GM19351 (cell line): Measurements from ENCODE around the gene CACNG7.
"Not testable (repeated sequence)": the region's sequence is repeated elsewhere in the genome, so short reads cannot be mapped to it uniquely, and the experiment has no call there.

ENCODE experiments used
- ATAC-seq: cut with Tn5 transposase; IDR thresholded peaks from one replicate; pipeline ENCODE4 v1.9.1; 2021; ENCODE audit warnings: mild to moderate bottlenecking, moderate library complexity; ENCODE audit not compliant: unreplicated experiment

The CACNG7 gene

DNA sequence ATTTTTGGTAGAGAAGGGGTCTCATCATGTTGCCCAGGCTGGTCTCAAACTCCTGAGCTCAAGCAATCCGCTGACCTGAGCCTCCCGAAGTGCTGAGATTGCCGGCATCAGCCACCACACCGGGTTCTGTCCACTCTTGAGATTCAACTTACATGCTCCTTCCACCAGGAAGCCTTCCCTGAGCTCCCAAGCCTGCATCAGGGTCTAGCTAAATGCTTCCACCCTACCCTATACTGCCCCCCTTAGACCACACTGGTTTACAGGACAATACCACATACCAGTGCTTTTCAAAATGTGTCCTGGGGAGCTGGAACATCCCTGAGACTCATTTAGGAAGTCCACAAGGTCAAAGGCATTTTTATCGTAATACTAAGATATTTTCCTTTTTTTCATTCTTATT is 38.5 kb downstream of the CACNG7 start:
- ATAC-seq: no peak

DNA sequence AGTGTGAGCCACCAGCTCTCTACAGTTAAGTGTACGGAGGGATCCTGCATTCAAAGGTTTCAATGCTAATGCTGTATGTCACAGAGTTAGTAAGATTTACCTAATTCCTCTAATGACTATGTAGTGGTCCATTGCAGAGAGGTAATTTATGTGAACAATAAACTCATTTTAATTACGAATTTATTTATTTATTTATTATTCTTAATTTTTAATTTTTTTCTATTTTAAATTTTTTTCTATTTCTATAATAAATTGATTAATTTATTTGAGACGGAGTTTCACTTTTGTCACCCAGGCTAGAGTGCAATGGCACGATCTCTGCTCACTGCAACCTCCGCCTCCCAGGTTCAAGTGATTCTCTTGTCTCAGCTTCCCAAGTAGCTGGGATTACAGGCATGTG is 39.5 kb downstream of the CACNG7 start:
- ATAC-seq: not testable (repeated sequence)

DNA sequence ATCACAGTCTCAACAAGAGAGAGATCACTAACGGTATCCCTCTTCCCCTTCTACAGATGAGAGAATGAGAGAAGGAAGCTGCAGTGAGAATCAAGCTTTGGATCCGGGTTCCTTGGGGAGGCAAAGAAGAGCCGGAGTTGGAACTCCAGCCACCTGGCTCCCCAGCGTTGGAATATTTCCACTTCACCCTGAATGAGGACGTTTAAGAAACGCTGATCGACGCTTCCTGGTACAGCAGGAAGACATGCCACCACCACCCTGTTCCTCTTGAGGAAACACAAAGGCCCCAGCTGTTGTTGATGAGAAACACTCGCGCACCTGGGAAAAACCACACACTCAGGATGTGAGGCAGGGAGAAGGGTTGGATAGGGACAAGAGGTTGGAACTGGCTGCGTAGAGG is 42.4 kb downstream of the CACNG7 start:
- ATAC-seq: no peak

DNA sequence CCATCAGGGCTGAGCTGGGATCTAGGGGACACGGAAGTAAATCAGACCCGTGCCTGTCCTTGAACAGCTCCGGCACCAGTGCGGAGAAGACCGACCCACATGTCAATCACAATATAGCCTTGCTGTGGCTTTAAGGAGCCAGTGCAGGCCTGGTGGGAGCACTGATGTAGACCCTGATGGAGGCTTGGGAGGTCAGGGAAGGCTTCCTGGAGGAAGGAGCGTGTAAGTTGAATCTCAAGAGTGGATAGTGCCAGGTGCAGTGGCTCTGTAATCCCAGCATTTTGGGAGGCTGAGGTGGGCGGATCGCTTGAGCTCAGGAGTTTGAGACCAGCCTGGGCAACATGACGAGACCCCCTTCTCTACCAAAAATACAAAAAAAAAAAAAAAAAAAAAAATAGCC is 42.9 kb downstream of the CACNG7 start:
- no peak for ATAC-seq

DNA sequence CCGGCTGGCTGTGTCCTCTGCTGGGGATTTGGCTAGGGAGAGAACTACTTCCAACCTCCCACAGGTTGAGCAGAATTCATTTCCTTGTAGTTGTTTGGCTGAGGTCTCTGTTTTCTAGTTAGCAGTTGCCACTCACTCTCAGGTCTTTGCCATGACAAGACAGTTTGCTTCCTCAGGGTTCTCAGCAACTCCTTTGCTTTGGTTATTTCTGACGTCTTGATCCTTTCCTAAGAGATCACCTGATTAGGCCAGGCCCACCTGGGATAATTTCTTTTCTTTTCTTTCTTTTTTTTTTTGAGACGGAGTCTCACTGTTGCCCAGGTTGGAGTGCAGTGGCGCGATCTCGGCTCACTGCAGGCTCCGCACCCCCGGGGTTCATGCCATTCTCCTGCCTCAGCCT is 44.3 kb downstream of the CACNG7 start:
- ATAC-seq: no peak

DNA sequence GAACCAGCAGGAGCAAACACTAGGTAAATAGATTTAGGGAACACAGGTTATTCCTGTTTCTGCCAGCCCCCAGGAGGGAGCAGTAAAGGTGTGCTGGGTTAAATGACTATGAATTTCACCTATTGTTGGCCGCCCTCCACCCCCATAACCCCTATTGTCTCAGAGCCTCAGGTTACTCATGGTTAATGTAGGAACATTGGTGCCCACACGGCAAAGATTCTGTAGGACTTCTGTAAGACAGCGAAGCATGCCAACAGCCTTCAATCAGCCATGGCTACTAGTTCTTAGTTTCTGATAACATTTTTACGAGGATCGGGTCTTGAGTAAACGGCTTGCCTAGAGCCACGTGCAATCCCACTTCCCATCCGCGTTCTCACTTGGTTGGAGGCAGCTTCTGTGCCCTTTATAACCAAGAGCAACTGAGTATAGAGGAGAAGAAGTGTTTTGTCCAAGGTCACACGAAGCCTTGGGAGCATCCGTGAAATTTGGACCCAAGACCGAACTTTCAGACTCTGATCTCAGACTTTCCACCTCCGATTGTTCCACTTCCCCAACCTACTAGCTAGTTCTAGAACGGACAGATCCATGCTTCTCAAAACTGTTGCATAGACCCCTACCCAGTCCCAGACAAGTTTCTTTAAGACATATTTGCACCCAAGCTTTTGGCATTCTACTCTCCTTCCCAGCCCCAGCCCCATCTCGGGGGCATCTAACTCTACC is 48.5 kb downstream of the CACNG7 start:
- no peak for ATAC-seq

DNA sequence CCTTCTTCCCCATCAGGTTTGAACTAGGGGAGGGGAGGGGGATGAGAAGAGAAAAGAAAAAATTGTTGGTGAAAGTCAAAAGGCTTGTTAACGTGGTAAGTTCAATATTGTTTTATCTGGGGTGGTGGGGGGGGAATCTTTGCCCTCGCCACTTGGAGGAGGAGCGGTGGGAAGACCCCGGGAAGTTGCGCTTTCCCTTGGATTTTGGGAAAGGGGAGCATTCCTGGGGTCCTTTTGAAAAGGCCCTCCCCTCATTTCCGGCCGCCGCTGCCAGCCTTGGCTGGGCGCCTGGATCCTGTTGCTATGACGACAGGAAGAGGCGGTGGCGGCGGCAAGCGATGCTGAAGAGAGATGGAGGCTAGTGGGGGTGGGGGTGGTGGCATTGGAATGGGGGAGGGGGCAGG is 49.1 kb downstream of the CACNG7 start:
- ATAC-seq: no peak

DNA sequence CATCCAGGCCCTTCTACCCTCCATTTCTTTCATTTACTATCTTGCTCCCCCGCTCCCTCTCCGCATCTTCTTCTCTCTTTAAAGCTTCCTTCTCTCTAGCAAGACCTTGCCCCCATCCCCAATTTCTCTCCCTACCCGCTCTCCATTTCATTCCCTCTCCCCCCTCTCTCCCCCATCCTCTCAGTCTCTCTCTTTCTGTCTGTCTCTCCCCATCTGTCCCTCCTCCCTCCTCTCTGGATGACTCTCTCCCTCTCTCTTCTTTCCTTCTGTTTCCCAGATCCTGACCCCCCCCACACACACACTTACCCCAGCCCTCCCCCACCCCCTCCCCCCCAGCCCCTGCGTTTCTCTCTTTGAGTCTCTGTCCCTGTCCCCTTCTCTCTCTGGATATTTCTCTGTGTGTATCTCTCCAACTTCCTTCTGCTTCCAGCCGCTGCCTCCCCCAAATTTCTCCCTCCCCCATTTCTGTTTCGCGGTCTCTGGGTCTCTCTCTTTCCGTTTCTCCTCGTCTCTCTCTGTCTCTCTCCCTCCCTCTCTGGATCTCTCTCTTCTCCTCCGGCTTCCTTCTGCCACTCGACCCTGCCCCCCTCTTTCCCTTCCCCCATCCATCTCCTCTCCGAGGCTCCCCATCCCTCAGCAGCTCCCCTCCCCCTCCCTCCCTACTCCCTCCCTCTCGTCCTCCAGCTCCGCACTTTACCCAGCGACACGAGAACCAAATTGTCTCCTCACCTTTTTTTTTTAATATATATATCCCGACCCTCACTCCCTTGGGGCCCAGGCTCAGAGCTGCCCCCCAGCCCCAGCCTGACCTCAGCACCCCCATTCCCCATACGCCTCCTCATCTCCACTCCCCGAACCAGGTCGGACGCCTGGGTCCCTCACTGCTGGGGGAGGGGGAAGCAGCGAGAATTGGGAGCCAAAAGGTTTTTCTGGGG is 50.0 kb downstream of the CACNG7 start:
- ATAC-seq: no peak

DNA sequence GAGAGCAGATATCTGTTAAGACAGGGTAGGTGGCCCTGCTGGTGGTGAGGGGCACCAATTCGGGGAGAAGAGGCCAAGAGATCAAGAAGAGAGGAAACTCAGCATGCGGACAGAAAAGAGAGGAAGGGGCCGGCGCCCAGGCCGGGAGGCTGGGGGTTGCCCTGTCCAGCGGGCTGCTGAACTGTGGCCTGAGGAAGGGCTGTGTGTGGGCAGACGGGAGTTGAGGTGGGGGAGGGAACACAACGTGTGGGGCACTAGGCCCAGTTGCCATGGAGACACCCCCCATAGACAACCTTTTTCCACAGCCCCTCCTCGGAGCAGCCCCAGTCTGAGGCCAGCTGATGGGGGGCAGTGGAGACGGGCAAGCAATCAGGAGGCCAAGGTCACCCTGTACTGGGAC is 51.1 kb downstream of the CACNG7 start:
- ATAC-seq: no peak

DNA sequence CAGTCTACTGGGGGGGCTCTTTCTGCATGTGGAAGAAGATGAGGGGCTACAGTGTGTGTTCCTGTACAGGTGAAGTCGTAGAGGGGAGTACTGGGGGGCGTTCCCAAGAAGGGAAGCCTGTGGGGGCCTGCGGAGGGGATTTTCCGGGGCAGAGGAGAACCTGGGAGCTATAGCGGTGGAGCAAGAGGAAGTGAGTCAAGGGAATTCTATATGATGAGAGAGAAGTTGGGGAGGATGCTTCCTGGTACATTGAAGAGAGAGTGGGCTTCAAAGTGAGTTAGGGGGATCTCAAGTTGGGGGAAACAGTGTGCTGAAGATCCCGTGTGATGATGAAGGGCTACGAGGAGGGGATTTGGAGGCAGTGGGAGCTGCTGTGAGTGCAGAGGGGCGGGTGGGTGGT is 51.8 kb downstream of the CACNG7 start:
- ATAC-seq: no peak

DNA sequence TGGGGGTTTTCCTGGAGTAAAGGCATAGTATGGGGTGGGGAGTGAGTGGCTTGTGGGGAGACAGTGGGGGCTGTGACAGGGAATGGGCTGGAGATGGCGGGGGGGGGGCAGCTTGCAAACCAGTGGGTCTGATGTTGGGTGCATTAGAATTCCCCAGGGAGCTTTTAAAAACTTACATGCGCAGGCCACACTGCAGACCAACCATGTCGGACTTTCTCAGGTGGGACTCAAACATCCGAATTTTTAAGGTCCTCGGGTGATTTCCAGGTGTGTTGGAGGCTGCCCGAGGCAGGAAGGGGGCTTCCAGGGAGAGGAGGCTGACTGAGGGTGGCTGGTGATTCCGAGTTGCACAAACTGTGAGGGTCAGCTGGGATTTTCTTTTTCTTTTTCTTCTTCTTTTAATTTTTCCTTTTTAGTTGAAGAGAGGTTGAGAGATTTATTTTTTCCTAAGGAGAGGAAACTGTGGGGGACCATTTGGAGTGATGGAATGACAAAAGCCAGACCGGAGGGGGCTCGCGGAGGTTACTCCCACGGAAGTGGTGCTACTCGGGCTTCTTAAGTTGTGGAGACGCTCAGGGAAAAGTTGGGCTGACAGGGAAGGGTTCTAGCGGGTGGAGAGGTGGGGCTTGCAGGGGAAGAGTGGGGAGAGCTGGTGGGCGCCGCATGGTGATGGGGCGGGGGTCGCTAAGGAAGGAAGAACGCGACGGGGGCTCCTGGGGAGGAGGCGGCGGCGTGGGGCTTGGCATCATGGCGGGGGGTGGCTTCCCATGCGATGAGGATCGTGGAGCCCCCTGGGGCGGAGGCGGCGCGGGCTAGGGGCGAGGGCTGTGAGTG is 52.7 kb downstream of the CACNG7 start:
- ATAC-seq: no peak

DNA sequence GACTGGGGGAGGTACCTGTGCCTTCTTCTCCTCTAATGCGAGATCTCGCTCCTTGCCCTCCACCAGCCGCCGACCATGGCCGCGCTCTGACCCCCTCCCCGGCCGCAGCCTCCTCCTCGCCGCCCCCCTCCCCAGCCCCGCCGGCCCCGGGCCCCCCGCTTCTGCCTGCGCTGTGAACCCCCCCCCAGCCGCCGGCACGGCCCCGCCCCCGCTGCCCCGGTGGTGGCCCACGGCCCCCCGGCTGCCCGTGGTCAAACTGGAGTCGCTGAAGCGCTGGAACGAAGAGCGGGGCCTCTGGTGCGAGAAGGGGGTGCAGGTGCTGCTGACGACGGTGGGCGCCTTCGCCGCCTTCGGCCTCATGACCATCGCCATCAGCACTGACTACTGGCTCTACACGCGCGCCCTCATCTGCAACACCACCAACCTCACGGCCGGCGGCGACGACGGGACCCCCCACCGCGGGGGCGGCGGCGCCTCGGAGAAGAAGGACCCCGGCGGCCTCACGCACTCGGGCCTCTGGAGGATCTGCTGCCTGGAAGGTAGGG is 53.9 kb downstream of the CACNG7 start, which contains the start of gene CACNG8:
TSS of gene CACNG8 (plus strand) at position 51 of the 545 bp plus-strand sequence.
- no peak for ATAC-seq

DNA sequence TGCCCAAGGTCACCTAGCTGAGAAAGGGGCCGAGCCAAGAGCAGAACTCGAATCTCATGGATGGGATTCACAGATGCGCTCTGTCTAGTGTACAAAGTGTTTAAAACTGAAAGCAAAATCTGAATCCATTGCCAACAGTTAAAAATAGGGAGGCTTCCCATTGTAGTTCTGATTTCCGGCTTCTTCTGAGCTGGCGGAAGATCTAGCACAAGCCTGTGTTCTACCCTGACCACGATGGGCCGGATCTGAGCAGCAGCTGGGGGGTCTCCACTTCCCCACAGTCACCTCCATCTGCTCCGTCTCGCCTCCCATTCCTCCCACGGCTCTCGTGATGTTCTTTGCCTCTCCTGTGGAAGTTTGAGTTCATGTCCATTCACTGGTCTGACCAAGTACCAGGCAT is 56.0 kb downstream of the CACNG7 start:
- no peak for ATAC-seq

DNA sequence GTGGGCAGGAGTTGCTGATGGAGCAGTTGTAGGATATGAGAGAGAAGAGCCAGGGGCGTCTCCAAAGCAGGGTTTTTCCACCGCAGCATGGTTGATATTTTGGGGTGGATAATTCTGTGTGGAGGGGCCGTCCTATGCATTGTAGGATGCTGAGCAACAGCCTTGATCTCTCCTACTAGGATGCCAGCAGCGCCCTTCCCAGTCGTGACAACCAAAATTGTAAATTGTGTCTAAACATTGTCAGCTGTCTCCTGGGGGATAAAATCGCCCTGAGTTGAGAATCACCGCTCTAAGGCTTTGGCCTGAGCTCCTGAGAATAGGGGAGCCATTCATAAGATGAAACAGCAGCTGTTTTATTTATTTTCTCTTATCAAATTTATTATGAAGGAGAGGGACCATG is 57.9 kb downstream of the CACNG7 start:
- no peak for ATAC-seq

DNA sequence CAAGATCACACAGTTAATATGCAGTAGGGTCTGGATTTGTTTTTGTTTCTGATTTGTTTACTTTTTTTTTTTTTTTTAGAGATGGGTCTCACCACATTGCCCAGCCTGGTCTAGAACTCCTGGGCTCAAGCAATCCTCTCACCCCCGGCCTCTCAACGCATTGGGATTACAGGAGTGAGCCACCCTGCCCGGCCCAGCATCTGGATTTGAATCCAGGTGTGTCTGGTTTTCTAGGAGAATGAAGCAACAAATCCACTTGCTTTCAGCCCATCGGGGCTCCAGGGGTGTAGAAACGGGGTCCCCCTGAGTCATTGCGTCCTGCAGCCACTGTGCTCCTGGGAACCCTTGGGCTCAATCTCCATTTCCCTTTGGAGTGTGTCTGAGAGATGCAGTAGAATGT is 60.3 kb downstream of the CACNG7 start:
- no peak for ATAC-seq

DNA sequence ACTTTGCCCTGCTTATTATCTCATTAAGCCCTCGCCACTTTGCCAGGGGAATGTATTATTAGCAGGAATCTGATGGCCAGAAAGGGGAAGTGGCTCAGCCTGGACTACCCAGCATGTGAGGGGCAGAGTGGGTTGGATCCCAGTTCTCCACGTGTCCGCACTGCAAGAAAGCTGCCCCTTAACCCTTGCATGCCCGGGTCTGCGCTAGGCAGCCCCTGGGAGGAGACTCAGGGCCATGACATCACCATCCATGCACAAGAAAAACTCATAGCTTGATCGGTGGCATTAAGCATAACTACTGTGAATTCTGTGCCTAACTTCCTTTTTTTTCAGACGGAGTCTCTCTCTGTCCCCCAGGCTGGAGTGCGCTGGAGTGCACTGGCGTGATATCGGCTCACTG is 62.6 kb downstream of the CACNG7 start:
- ATAC-seq: no peak

DNA sequence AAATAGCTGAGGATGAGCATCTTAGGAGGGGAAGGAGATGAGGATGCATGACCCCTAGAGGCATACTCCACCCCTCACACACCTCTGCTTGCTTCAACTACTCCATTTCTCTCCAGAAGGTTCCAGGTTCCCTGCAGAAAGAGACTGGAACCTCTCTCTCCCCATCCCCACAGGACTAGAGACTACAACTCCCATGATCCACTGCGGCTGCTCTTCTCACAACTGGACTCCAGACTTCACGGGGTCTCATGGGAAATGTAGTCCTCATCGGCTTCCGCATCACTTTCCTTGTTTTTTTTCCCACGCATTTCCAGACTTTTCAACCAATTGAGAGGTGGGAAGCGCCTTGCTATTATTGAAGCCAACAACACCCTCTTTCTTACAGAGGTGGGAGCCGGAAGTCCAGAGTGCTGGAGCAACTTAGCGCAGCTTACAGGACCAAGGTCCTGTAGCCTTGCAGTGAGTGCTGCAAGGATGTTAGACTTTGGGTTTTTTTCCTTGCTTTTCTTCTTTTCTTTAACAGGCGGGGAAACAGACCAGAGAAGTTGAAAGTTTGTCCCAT is 68.4 kb downstream of the CACNG7 start:
- ATAC-seq: no peak

DNA sequence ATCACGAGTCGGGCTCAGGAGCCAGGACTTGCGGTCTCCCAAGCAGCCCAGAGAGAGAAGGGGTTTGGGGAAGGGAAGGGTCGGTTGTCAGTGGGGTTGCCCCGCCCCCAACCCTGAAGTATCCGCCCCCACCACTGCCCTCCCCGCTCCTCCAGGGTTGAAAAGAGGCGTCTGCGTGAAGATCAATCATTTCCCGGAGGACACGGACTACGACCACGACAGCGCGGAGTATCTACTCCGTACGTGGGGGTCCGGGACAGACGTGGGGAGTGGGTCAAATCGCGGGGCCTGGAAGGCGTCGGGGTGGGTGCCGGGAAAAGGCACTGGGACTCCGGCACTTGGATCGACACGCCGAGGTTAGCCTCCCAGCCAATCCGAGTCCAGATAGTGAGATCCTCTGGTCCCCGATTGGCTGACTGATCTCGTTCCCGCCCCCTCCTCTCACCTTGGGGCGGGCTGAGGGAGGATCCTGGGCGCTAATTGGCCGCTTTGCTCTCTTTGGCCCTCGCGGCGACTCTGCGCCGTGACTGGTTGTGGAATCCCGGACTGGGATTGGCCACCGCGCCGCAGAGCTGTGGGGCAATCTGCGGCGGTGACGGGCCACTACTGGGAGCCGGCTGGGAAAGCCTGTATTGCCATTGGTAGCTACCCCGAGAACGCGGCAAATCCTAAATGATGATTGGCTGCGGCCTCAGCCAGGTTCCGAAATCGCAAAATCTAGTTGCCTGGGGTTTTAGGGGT is 69.1 kb downstream of the CACNG7 start:
- no peak for ATAC-seq

DNA sequence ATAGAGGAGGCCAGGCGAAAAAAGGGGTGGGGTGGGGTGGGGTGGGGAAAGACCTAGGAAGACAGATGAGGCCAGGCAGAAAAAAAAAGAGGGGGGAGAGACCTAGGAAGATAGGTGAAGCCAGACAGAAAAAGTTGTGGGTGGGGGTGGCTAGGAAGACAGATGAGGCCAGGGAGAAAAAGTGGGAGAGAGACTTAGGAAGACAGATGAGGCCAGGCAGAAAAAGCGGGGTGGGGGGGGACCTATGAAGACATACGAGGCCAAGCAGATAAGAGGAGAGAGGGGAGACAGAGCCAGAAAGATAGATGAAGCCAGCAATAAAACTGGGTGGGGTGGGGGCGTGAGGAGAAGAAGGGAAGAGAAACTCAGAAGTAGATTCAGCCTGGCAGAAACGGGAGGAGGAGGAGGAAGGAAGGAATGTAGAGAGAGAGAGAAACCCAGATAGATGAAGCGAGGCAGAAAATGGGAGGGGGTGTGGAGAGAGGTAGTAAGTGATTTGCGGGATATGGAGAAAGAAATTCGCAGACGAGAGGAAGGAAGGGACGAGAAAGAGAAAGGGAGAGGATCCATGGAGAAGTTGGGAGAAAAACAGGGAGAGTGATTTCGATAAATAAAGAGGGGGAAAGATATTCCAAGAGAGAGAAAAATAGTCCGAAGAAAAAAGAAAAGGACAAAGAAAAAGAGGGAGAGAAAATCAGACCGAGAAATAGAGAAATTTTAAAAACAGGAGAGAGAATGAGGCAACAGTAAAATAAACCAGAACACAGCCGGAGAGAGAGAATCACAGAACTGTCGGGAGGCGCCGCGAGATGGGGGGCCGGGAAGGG is 70.1 kb downstream of the CACNG7 start:
- ATAC-seq: no peak
